ENCODE data around the gene MRPS5.

MRPS5 gene

GRCh38 chr2:95121093-95121406 lies 558 bp downstream of the MRPS5 start:
- Histone ChIP-seq H2BK12ac (ENCODE audit: low read length in 2 of 2) (no peak overlapping the region), H3K14ac (ENCODE audit: low read length in 2 of 2) (peak overlapping the region in 1 of 2 experiments; percentile 94), H2BK5ac (ENCODE audit: low read depth, low read length, poor library complexity, severe bottlenecking) (no peak overlapping the region), H3K4me1 (ENCODE audit: control insufficient read depth, insufficient read depth, low read depth, low read length) (peaks cover 12% of the 10 kb centered on the region), H3K4me3 (ENCODE audit: insufficient read depth in 1 of 2, low read depth in 1 of 2, low read length in 2 of 2) (peak overlapping the region; percentile 90 to 100), H2AFZ (ENCODE audit: low read depth, low read length) (peak overlapping the region; percentile 85), H2BK120ac (ENCODE audit: low read depth, low read length) (no peak overlapping the region), H4K8ac (ENCODE audit: low read length) (peak overlapping the region; percentile 99), H2BK15ac (ENCODE audit: low read depth, poor library complexity, severe bottlenecking) (no peak overlapping the region), H3K9ac (ENCODE audit: low read length) (peak overlapping the region; percentile 99), H3K4me2 (ENCODE audit: low read length, poor library complexity, severe bottlenecking) (peak overlapping the region; percentile 33), H3K18ac (ENCODE audit: low read depth in 1 of 2, low read length in 2 of 2) (peak overlapping the region in 1 of 2 experiments; percentile 81), H4K91ac (ENCODE audit: low read length) (no peak overlapping the region), H3K9me3 (ENCODE audit: control insufficient read depth, low read length) (no peaks in the 10 kb centered on the region), H2AK5ac (ENCODE audit: low read length, severe bottlenecking) (no peak overlapping the region), H3K36me3 (ENCODE audit: control insufficient read depth in 1 of 2, insufficient read depth in 2 of 2, low read depth in 1 of 2, low read length in 2 of 2) (peaks cover 11 to 15% of the 10 kb centered on the region in 2 experiments), H3K79me1 (replicated peaks; ENCODE audit: low read length, poor library complexity, severe bottlenecking) (peaks cover 7% of the 10 kb centered on the region), H3K4ac (ENCODE audit: low read depth in 1 of 2, low read length in 2 of 2) (peak overlapping the region in 1 of 2 experiments; percentile 96), H3K27ac (ENCODE audit: low read length, poor library complexity, severe bottlenecking) (peak overlapping the region; percentile 16), H3K23ac (ENCODE audit: low read length in 2 of 2) (peak overlapping the region in 1 of 2 experiments; percentile 81), H3K27me3 (ENCODE audit: control insufficient read depth in 1 of 2, insufficient read depth in 1 of 2, low read length in 2 of 2) (no peaks in the 10 kb centered on the region)
- DNase-seq: no peak
- under 1% methylated on average over 10 of the region's 11 CpGs for WGBS

DNA sequence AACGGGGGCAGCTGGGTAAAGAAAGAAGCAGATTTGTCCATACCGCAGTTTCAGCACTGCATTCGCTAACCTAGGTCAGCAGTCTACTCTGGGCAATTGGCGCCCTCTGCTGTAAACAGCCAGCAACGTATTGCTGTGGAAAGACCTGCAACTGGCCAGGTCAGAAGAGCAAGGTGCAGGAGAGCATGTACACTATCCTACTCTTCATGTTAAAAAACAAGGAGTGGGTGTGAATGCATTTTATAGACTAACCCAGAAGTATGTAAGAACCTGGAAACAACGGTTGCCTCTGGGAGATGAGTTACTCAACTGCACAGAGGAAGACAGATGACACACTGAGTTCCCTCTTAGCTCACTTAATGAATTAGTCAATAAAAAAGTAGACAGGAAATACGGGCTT lies 6.2 kb downstream of the MRPS5 start:
- 58% methylated on average over 6 of the region's 7 CpGs for WGBS
- H2AFZ ChIP-seq (ENCODE audit: low read depth, low read length): no peak overlapping the region
- H4K8ac ChIP-seq (ENCODE audit: low read length): no peak overlapping the region

GRCh38 chr2:95113464-95113863 lies 8.1 kb downstream of the MRPS5 start:
- H3K9me3 ChIP-seq (ENCODE audit: control insufficient read depth, low read length): no peaks in the 10 kb centered on the region
- H2BK5ac ChIP-seq (ENCODE audit: low read depth, low read length, poor library complexity, severe bottlenecking): no peak overlapping the region
- H4K8ac ChIP-seq (ENCODE audit: low read length): no peak overlapping the region
- no peak overlapping the region for H4K91ac ChIP-seq (ENCODE audit: low read length)
- WGBS: 93% methylated on average over 6 of the region's 7 CpGs
- H3K18ac ChIP-seq (ENCODE audit: low read depth in 1 of 2, low read length in 2 of 2): no peak overlapping the region
- H3K4me2 ChIP-seq (ENCODE audit: low read length, poor library complexity, severe bottlenecking): no peak overlapping the region
- H3K14ac ChIP-seq (ENCODE audit: low read length in 2 of 2): no peak overlapping the region
- no peak overlapping the region for H2BK15ac ChIP-seq (ENCODE audit: low read depth, poor library complexity, severe bottlenecking)
- H3K4me1 ChIP-seq (ENCODE audit: control insufficient read depth, insufficient read depth, low read depth, low read length): peaks cover 4% of the 10 kb centered on the region
- H2BK12ac ChIP-seq (ENCODE audit: low read length in 2 of 2): no peak overlapping the region
- H3K4me3 ChIP-seq (ENCODE audit: insufficient read depth in 1 of 2, low read depth in 1 of 2, low read length in 2 of 2): no peak overlapping the region
- DNase-seq: no peak
- H2BK120ac ChIP-seq (ENCODE audit: low read depth, low read length): no peak overlapping the region
- H3K79me1 ChIP-seq (replicated peaks; ENCODE audit: low read length, poor library complexity, severe bottlenecking): peaks cover 24% of the 10 kb centered on the region
- no peaks in the 10 kb centered on the region for H3K27me3 ChIP-seq (ENCODE audit: control insufficient read depth in 1 of 2, insufficient read depth in 1 of 2, low read length in 2 of 2)
- no peak overlapping the region for H3K23ac ChIP-seq (ENCODE audit: low read length in 2 of 2)
- no peak overlapping the region for H3K9ac ChIP-seq (ENCODE audit: low read length)
- peaks cover 22 to 75% of the 10 kb centered on the region in 2 experiments for H3K36me3 ChIP-seq (ENCODE audit: control insufficient read depth in 1 of 2, insufficient read depth in 2 of 2, low read depth in 1 of 2, low read length in 2 of 2)
- H3K27ac ChIP-seq (ENCODE audit: low read length, poor library complexity, severe bottlenecking): no peak overlapping the region
- no peak overlapping the region for H2AFZ ChIP-seq (ENCODE audit: low read depth, low read length)
- no peak overlapping the region for H3K4ac ChIP-seq (ENCODE audit: low read depth in 1 of 2, low read length in 2 of 2)
- H2AK5ac ChIP-seq (ENCODE audit: low read length, severe bottlenecking): no peak overlapping the region

More for the DNA sequence above, 6.2 kb downstream of the MRPS5 start:
- Histone ChIP-seq H3K9ac (ENCODE audit: low read length) (peak overlapping the region; percentile 23), H3K4me3 (ENCODE audit: insufficient read depth in 1 of 2, low read depth in 1 of 2, low read length in 2 of 2) (no peak overlapping the region), H2BK12ac (ENCODE audit: low read length in 2 of 2) (no peak overlapping the region), H2BK15ac (ENCODE audit: low read depth, poor library complexity, severe bottlenecking) (no peak overlapping the region), H2AK5ac (ENCODE audit: low read length, severe bottlenecking) (no peak overlapping the region), H3K27ac (ENCODE audit: low read length, poor library complexity, severe bottlenecking) (no peak overlapping the region), H4K91ac (ENCODE audit: low read length) (no peak overlapping the region), H3K4ac (ENCODE audit: low read depth in 1 of 2, low read length in 2 of 2) (no peak overlapping the region), H3K4me2 (ENCODE audit: low read length, poor library complexity, severe bottlenecking) (no peak overlapping the region), H3K18ac (ENCODE audit: low read depth in 1 of 2, low read length in 2 of 2) (no peak overlapping the region), H3K9me3 (ENCODE audit: control insufficient read depth, low read length) (no peaks in the 10 kb centered on the region), H2BK5ac (ENCODE audit: low read depth, low read length, poor library complexity, severe bottlenecking) (no peak overlapping the region), H3K4me1 (ENCODE audit: control insufficient read depth, insufficient read depth, low read depth, low read length) (peaks cover 9% of the 10 kb centered on the region), H3K36me3 (ENCODE audit: control insufficient read depth in 1 of 2, insufficient read depth in 2 of 2, low read depth in 1 of 2, low read length in 2 of 2) (peaks cover 22 to 57% of the 10 kb centered on the region in 2 experiments), H2BK120ac (ENCODE audit: low read depth, low read length) (no peak overlapping the region), H3K23ac (ENCODE audit: low read length in 2 of 2) (no peak overlapping the region), H3K14ac (ENCODE audit: low read length in 2 of 2) (no peak overlapping the region), H3K79me1 (replicated peaks; ENCODE audit: low read length, poor library complexity, severe bottlenecking) (peaks cover 20% of the 10 kb centered on the region), H3K27me3 (ENCODE audit: control insufficient read depth in 1 of 2, insufficient read depth in 1 of 2, low read length in 2 of 2) (no peaks in the 10 kb centered on the region)
- peak; percentile 62 for DNase-seq

GRCh38 chr2:95110395-95110794 lies 11.2 kb downstream of the MRPS5 start:
- no peaks in the 10 kb centered on the region for H3K9me3 ChIP-seq (ENCODE audit: control insufficient read depth, low read length)
- no peak overlapping the region for H2BK15ac ChIP-seq (ENCODE audit: low read depth, poor library complexity, severe bottlenecking)

More at GRCh38 chr2:95110395-95110794, 11.2 kb downstream of the MRPS5 start:
- Histone ChIP-seq H2BK120ac (ENCODE audit: low read depth, low read length) (no peak overlapping the region), H3K14ac (ENCODE audit: low read length in 2 of 2) (no peak overlapping the region), H3K27me3 (ENCODE audit: control insufficient read depth in 1 of 2, insufficient read depth in 1 of 2, low read length in 2 of 2) (no peaks in the 10 kb centered on the region), H3K4me3 (ENCODE audit: insufficient read depth in 1 of 2, low read depth in 1 of 2, low read length in 2 of 2) (no peak overlapping the region), H3K9ac (ENCODE audit: low read length) (no peak overlapping the region), H3K4me2 (ENCODE audit: low read length, poor library complexity, severe bottlenecking) (no peak overlapping the region), H2AK5ac (ENCODE audit: low read length, severe bottlenecking) (no peak overlapping the region), H3K18ac (ENCODE audit: low read depth in 1 of 2, low read length in 2 of 2) (no peak overlapping the region), H3K79me1 (replicated peaks; ENCODE audit: low read length, poor library complexity, severe bottlenecking) (peaks cover 33% of the 10 kb centered on the region), H3K27ac (ENCODE audit: low read length, poor library complexity, severe bottlenecking) (no peak overlapping the region), H4K91ac (ENCODE audit: low read length) (no peak overlapping the region), H2BK12ac (ENCODE audit: low read length in 2 of 2) (no peak overlapping the region), H3K36me3 (ENCODE audit: control insufficient read depth in 1 of 2, insufficient read depth in 2 of 2, low read depth in 1 of 2, low read length in 2 of 2) (peaks cover 28 to 92% of the 10 kb centered on the region in 2 experiments), H3K4me1 (ENCODE audit: control insufficient read depth, insufficient read depth, low read depth, low read length) (no peaks in the 10 kb centered on the region), H3K23ac (ENCODE audit: low read length in 2 of 2) (no peak overlapping the region), H2BK5ac (ENCODE audit: low read depth, low read length, poor library complexity, severe bottlenecking) (no peak overlapping the region), H3K4ac (ENCODE audit: low read depth in 1 of 2, low read length in 2 of 2) (no peak overlapping the region), H2AFZ (ENCODE audit: low read depth, low read length) (no peak overlapping the region), H4K8ac (ENCODE audit: low read length) (no peak overlapping the region)
- DNase-seq: no peak
